Activated CD8-positive, alpha-beta memory T cell treated with anti-CD3 and anti-CD28 coated beads for 48 hours (primary cell): Measurements from ENCODE around the gene SETD6.

Source experiments
- DNase-seq, 3 experiments: peaks; one replicate each; pipeline ENCODE4 v3.0.0-alpha.2; 2020; ENCODE audit warnings: low read depth in 2 of 3, low spot score in 2 of 3

SETD6 gene

DNA sequence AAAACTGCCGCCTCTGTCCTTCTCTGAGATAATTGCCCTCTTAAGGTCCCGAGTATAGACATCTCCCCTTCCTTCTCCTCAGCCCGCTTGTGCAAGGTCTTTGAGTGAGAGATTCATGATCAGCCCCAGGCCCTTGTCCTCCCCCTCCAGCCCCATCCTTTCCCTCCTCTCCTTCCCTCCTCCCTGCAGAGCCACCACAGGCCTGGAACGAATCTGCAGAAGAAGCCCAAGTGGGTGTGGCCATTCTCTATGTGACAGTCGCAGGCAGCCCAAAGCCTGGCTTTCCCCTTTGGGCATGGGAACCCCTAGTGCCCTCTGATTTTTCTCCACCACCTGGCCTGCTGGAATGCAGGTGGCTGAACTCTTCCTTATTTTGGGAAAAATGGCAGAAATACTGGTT lies 22.6 kb upstream of the SETD6 start:
- DNase-seq, result no peak

DNA sequence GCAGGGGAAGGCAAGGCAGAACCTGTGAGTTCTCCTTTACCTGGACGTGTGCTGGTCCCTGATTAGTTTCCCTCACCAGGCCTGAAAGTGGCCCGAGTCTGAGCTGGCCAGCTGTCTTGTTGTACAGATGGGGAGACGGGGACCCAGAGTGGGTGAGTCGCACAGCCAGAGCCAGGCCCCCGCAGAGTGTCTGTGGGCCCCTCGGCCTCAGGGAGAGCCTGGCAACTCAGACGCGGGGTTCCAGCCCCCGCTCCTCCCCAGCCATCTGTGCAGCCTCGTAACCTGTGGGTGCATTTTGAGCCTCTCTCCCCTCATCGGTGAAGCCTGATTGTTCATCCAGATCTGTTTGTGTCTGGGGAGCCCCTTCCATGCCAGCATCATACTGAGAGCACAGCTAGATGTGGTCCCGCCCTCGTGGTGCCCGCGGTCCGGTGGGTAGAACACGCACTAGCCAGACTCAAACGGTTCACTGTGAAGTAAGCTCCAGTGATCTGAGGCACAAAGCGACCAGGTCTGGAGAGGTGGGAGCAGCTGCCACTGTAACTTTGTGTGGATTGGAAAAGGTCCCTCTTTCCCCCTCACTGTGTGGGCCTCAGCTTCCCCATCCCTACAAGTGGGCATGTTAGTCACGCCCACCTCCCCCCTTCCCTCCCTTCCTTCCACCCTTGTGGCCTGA lies 21.4 kb upstream of the SETD6 start:
- DNase-seq, result no peak

DNA sequence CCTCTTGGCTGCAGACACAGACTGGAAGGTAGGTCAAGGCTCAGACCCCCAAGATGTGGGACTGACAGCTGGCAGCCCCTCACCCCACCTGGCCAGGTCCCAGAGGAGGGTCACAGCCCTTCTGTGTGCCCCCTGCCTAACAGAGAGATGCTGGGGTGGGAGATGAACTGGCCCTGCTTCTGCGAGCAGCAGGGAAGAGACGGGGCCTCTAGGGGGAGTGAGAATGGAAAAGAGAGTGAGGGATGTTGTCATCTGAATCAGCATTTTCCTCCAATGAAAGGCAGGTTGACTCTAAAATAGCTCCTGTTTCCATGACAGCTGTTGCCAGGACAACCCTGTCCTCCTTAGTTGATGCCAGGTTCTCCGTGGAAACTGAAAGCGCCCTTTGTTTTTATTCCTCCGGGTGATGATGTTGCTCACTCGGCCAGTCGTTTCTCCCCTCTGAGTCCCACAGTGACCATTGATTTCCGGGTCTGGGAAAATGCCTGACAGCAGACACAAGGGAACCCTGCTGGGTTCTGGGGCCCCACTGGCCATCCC lies 20.3 kb upstream of the SETD6 start:
- DNase-seq, result peak in 1 of 3 experiments; percentile 22

DNA sequence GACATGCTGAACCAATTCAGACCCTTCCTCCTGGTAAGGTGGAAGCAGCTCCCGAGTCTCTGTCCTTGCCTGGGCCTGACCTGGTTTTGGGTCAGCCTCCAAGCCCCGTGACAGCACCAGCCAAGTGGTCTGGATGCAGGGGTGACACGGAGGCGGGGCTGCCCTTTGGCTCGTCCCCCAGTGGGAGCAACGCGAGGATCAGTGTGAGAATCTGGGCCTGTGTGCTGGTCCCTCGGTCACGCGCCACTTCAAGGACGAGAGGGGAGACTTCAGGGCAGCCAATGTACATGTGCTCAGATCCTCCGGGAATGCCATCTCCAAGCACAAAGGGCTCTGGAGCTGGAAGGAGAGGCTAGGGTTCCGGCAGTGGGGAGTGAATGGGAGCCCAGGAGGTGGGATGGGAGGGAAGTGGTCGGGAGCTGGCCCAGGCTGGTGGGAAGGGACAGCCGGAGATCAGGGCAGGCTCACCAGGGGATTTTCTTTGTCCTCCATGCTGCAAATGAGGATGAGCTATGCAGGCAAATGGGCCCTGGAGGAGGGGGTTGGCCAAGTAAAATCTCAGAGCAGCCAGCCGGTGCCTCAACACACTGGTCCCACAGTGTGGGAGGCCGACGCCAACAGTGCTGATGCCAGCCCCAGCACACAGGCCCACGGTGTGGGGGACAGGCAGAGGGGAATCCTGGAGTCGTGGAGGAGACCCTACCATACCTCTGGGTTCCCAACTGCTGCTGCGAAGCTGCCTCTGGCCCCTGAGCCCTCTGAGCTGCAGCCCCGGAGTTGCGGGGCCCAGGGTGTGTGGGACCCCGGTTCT lies 19.6 kb upstream of the SETD6 start:
- DNase-seq, result no peak

DNA sequence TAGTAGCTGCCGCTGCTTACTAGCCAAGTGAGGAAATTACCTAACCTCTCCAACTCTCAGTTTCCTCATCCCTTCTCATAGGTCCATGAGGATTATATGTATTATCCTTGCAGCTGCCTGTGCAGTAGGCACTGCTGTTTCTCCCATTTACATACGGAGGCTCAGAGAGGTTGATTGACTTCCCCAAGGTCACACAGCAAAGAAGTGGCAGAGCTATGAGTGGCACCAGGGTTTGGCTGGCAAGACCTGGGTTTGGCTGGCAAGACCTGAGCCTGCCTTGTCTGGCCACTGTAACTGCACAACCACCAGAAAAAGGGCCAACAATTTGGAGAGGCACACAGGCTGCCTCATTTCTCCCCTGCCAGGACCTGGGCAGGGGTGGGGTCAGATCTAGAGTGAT lies 17.8 kb upstream of the SETD6 start:
- no peak for DNase-seq

DNA sequence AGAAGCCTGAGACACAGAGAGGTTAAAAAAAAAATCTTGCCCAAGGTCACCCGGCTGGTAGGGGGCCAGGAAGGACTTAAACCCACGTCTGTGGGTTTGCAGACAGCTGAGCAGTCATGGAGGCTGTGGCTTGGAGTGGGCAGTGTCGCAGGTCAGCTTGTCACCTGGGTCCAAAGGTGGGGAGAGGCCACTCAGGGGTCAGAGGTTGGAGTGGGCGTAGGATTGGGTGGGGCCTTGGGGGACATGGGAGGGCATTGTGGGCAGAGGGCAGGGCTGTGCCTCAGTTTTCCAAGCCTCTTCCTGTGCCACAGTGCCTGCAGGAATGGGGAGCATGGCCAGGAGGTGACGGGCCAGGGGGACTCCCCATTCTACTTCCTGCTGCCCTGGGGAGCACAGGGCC lies 17.4 kb upstream of the SETD6 start:
- no peak for DNase-seq

DNA sequence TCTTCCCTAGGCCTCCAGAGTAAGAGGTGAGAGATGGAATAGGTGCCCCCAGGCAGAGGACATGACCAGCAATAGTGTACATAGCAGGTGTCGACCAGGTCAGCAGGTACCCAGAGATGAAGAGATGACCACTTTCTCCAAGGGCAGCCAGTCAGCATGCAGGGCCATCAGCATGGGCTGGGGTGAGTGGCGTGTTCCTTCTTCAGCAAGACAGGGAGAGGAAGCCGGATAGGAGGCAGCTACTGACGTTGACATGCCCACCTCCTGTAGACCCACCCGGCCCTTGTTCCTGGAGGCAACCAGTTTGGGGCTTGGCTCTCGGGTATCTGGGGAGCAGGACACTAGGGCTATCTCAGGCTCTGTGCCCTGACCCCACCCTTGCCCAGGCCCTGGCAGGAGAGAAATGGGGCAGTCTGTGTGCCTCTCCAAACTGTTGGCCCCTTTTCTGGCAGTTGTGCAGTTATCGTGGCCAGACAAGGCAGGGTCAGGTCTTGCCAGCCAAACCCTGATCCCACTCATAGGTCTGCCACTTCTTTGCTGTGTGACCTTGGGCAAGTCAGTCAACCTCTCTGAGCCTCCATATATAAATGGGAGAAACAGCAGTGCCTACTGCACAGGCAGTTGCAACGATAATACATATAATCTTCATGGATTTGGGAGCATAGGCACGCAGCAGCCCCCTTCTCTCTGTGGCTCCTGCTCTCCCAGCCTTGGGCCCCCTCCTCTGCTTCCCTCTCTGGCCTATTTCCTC lies 16.8 kb upstream of the SETD6 start:
- no peak for DNase-seq

DNA sequence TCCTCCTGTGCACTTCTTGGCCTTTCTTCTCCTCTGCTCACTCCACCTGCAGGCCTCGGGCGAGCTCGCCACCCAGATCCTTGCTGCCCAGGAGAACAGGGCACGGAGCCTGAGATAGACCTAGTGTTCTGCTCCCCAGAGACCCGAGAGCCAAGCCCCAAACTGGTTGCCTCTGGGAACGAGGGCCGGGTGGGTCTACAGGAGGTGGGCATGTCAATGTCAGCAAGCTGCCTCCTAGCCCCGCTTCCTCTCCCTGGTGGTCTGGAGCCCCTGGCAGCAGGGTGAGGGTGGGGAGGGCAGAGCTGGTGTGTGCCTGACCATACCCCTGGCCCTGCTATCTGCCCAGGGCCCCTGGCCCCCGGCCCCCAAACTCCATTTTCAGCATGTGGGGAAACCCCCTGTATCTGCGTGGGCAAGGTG lies 16.2 kb upstream of the SETD6 start:
- DNase-seq, result no peak

DNA sequence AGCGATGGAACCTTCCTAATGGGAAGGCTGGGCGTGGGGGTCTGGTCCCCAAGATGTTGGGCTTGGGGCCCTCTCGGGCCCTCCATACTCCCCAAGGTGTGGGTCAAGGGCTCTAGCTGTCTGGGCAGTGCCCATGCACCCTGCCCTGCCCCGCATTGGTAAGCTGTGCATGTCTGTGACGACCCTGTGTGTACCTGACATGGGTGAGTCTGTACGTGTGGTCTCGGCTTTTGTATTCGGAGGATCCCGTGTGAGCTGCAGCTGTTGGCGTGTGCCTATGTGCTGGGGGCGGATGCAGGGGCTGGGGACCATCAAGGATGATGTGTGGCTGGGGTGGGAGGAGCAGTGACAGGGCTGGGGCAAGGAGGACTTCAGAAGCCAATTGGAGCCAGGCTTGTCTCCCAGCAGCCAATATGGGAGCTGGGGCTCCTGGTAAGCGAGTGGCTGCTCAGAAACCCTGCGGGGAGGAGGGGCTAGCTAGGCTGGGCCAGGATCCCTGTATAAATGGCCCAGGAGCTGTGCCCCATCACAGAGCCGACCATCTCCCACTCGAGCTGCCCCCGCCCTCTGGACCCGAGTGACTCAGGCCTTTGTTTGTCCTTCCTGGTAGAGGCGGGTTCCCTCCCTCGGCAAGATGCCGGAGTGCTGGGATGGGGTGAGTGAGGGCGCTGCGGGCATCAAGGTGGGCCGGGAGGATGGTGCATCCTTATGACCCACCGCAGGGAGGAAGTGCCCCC lies 15.5 kb upstream of the SETD6 start, which contains the start of gene NDRG4:
Gene NDRG4, plus strand, starts transcription at position 529 of the 737 bp plus-strand sequence. Its CDS starts 106 bp downstream, at position 635.
- no peak for DNase-seq

DNA sequence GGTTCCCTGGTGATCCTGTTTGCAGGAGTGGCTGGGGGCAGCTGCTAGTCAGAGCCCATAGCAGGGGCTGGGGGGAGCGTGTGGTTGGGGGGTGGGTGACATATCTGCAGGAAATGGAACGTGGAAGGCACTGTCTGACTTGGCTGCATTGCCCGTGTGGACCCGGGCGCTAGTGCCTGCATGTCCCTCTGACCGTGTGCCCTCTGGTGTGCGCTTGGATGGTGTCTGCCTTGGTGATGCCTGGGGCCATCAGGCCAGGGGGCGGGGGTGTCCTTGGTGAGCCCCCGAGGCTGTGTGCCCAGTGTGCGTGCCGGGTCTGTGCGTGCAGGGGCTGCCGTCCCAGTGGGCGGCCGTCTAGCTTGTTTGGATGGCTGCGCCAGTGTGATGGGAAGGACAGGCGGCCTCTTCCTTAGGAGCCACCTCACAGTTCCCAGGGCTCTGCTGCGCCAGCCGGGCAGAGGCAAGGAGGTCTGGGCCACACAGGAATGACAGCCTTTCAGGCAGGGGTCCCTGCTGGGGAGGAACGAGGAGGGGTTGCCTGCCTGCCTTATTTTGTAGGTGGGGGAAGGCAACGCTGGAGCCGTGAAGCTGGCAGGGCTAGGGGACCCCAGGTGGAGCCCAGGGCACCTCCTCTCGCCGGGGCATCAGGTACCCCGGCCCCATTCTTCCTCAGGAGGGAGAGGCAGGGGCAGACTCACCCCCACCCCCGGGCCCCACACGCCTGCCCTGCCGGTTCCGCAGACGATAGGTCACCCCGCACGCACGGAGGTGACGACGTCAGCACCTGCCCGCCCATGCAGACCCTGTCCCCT lies 14.7 kb upstream of the SETD6 start:
- DNase-seq, result no peak

DNA sequence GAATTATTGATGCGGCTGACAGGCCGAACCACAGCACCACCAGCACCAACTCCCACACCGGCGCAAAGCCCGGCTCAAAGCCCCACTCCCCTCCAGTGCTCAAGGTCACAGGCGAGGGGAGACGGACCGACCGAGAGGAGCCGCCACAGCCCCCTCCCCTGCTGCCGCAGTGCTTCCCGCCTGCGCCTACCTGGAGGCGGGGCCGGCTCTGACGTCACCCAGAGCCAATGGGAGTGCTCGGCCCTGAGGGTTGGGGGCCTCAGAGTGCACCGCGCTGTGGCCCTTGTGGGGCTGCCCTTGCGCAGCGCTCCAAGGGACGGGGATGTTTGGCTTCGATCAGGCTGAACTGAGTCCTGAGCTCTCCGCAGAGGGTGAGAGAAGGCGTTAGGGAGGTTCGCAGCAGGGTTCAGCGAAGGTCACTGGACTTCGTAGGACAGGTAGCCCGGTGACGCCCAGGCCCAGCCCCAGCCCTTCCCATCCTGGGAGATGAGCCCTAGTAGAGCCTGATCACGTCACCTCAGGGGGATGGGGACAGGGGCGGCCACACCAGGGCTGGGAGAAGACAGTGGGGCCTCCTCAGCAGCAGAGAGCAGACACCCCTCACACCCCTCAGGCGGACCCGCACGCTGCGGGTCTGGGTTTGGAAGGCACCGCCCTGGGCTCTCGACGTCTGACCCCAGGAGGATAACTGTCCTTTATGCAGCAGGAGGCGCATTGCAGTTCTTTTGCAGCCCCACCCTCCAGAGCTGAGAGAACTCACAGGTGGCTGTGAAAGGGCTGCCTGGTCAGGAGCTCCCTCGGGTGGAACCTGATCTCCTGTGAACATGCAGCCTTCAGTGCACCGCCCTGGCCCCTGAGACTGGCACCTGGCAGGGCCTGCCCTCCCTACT lies 13.8 kb upstream of the SETD6 start:
- DNase-seq, result no peak

DNA sequence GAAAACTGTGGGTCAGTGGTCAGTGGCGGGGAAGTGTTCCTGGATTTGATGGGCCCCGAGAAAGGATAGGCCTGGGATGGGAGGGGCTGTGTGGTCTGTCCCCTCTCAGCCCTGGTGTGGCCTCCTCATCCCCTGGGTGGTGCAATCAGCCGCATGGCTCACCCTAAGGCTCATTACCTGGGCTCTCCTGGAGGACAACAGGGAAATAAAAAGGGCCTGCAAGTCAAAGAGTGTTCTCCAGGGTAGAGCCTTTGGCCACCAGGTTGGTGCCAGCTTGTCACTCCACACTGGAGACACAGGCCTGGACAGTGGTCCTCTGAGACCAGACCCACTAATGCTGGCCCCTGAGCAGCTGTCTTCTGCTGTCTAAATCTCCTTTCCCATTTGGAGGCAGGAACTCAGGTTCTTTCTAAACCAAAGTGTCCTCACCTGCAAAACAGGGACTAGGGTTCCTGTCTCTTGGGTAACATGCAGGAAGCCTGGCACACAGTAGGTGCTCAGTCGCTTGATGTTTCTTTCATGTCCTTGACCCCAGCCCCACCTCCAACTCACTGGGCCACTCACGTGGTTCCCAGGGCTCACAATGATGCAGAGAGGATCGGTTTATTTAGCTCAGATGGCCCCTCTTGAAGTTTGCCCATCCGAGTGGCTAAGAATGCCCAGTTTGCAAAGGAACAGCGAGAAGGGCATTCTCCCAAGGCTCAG lies 12.9 kb upstream of the SETD6 start:
- no peak for DNase-seq

DNA sequence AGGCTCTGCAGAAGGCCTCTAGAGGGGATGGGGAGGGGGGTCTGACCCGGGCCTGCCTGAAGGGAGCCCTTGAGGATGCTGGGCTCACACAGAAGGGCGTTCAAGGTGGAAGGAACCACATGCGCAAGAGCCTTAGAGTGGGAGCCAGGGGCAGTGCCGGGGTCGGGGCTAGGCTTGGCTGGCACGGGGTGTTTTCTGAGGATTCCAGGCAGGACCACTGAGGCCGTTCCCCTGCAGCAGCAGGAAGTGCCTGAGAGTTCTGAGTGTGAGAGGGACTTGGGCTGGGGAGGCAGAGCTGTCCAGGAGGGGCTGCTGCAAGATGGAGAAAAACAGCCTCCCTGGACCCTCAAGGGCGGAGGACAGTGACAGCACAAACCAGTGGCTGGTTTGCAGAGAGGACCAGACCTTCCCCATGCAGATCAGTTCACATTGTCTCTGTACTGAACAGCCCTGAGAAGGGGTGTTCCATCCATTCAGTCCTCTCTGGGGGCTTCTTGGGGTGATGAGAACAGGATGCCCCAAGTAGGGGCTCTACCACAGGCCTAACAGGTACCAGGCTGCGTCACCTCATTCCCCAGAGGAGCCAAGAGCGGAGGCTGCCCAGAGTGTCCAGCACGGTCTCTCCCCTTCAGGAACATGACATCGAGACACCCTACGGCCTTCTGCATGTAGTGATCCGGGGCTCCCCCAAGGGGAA lies 12.0 kb upstream of the SETD6 start:
- DNase-seq, result no peak

DNA sequence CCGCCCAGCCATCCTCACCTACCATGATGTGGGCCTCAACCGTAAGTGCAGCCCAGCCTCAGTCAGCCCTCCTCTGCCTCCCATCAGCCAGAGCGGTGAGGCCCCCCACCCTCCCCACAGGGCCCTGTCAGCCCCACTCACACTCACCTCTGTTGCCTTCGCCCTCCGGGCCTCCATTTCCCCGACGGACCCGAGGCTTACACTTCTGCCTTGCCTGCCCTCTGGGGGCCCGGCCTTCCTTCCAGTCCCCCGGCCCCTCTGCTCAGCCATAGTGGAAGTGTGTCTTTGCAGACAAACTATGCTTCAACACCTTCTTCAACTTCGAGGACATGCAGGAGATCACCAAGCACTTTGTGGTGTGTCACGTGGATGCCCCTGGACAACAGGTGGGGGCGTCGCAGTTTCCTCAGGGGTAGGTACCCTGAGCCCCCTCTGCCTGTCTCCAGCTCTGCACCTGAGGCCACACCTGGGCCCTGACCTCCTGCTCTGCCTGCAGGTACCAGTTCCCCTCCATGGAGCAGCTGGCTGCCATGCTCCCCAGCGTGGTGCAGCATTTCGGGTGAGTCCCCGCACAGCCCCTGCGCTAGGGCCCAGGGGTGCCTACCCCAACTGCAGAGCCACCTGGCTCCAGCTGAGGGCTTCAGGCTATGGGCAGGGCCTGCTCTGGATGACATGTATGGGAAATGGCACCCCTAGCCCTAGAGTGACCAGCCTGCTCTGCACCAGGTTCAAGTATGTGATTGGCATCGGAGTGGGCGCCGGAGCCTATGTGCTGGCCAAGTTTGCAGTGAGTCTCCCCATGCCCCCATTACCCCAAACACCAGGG lies 11.2 kb upstream of the SETD6 start:
- no peak for DNase-seq

DNA sequence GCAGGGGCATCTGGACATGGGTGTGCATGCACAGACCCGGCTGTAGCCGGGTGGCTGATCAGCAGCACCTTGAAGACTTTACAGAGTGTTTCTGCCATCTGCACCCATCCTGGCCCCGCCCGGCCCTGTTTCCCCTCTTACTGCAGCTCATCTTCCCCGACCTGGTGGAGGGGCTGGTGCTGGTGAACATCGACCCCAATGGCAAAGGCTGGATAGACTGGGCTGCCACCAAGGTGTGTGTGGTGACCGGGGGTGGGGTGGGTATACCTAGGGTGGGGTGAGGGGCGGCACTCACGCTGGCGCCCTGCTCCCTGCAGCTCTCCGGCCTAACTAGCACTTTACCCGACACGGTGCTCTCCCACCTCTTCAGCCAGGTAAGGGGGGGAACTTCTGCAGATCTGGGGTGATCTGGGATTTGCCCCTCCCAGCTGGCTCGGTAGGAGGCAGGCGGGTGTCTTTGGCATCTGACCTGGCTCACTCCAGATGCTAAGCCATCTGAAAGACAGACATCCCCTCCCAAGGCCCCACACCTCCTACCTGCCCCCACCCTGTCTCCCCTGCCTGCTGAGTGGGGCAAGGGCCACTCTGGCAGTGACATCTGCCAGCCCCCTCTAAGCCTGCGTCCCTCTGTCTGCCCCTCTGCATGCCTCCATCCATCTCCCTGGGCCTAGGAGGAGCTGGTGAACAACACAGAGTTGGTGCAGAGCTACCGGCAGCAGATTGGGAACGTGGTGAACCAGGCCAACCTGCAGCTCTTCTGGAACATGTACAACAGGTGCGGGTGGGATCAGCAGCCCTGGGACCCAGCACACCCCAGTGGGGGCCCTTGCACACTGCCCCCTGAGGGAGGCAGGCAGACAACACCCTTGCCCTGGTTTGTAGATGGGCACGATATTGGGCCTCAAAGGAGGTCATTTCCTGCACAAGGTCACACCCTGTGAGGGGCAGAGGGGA lies 8.8 kb upstream of the SETD6 start:
- DNase-seq, result no peak
